Measurements from ENCODE around the gene BIRC5. TPM values are rescaled to one million over a fixed set of nuclear protein-coding genes. Genes with fewer than 3 reads are reported as not detected.
A peak's percentile ranks its signal among the peaks of the same experiment; 100 is the strongest.

Gene BIRC5
- polyA plus RNA-seq, 1 experiment, result 30.7 TPM

GRCh38 chr17:78248051-78248914 lies 34.2 kb downstream of the BIRC5 start:
- H3K4me3 ChIP-seq (ENCODE audit: low read depth, low read length), result no peak overlapping the region
- no peaks in the 10 kb centered on the region for H3K36me3 ChIP-seq (ENCODE audit: control insufficient read depth, insufficient read depth, low read length)
- no peak for TF ChIP-seq CTCF (IDR thresholded peaks at IDR 0.05; ENCODE audit: insufficient read depth, low read depth, low read length)
- POLR2A ChIA-PET, result no interaction called here
- no peak for DNase-seq (ENCODE audit: low read depth)
- CTCF ChIA-PET, result interaction anchor here (0.7 to 8.5 kb wide), 5 partner anchors 10 to 229 kb away, joined by 3 to 90 read pairs (median 30); partner anchors contain the start of gene SOCS3
- no peaks in the 10 kb centered on the region; the same call in 1 of the 2 replicates for H3K27me3 ChIP-seq (ENCODE audit: control insufficient read depth, insufficient read depth, low read length)

- H3K4me3 ChIP-seq (ENCODE audit: low read depth, low read length), result no peak overlapping the region
- ChIA-PET POLR2A (no interaction called here), CTCF (interaction anchor here (0.7 to 8.5 kb wide), 20 partner anchors 8 to 240 kb away, joined by 3 to 90 read pairs (median 8); partner anchors contain the start of genes SOCS3 and TMEM235)
- DNase-seq (ENCODE audit: low read depth), result no peak
- H3K27me3 ChIP-seq (ENCODE audit: control insufficient read depth, insufficient read depth, low read length), result no peaks in the 10 kb centered on the region; the same call in 1 of the 2 replicates
- no peaks in the 10 kb centered on the region for H3K36me3 ChIP-seq (ENCODE audit: control insufficient read depth, insufficient read depth, low read length)
- TF ChIP-seq CTCF (IDR thresholded peaks at IDR 0.05; ENCODE audit: insufficient read depth, low read depth, low read length), result no peak
Observed at GRCh38 chr17:78249074-78249817, 35.2 kb downstream of the BIRC5 start.

- TF ChIP-seq CTCF (IDR thresholded peaks at IDR 0.05; ENCODE audit: insufficient read depth, low read depth, low read length), result no peak
- Histone ChIP-seq H3K4me3 (ENCODE audit: low read depth, low read length) (no peak overlapping the region), H3K27me3 (ENCODE audit: control insufficient read depth, insufficient read depth, low read length) (no peaks in the 10 kb centered on the region; the same call in 1 of the 2 replicates), H3K36me3 (ENCODE audit: control insufficient read depth, insufficient read depth, low read length) (no peaks in the 10 kb centered on the region)
- POLR2A ChIA-PET, result no interaction called here
- no peak for DNase-seq (ENCODE audit: low read depth)
- CTCF ChIA-PET, result interaction anchor here (0.7 to 8.5 kb wide), 39 partner anchors 9 to 239 kb away, joined by 3 to 90 read pairs (median 5); partner anchors contain the start of genes SOCS3 and TMEM235
Observed at GRCh38 chr17:78249818-78250806, 36.1 kb downstream of the BIRC5 start.

- POLR2A ChIA-PET, result no interaction called here
- Histone ChIP-seq H3K36me3 (ENCODE audit: control insufficient read depth, insufficient read depth, low read length) (no peaks in the 10 kb centered on the region), H3K27me3 (ENCODE audit: control insufficient read depth, insufficient read depth, low read length) (no peaks in the 10 kb centered on the region; the same call in 1 of the 2 replicates), H3K4me3 (ENCODE audit: low read depth, low read length) (no peak overlapping the region)
- TF ChIP-seq CTCF (IDR thresholded peaks at IDR 0.05; ENCODE audit: insufficient read depth, low read depth, low read length), result peak; percentile 100
- peak; percentile 16 for DNase-seq (ENCODE audit: low read depth)
- CTCF ChIA-PET, result interaction anchor here (0.5 to 8.5 kb wide), 44 partner anchors 10 to 466 kb away, joined by 3 to 90 read pairs (median 4); partner anchors contain the start of genes SOCS3, TMC6 and TMC8
Observed at GRCh38 chr17:78250891-78251772, 37.1 kb downstream of the BIRC5 start.

Measured in BJ (cell line).